CD4-positive, alpha-beta T cell (primary cell): ENCODE measurements around the gene PLXNA2. TPM values are rescaled to one million over a fixed set of nuclear protein-coding genes. Genes with fewer than 3 reads are reported as not detected.

Experiments
- ATAC-seq: fragments of 200-7000 bp; cut with Tn5 transposase; one replicate; pipeline ENCODE4 v1.10.0; 2022; ENCODE audit warnings: mild to moderate bottlenecking; ENCODE audit not compliant: poor library complexity
- CTCF ChIA-PET: fragments of 350-600 bp; sonication (Branson Sonifier 250); formaldehyde crosslinking; loops from one replicate; lab custom pipeline; 2021; ENCODE audit warnings: antibody characterized with exemption, inconsistent platforms; lab: Charles Lee
- POLR2A ChIA-PET: fragments of 350-600 bp; sonication (Branson Sonifier 250); formaldehyde crosslinking; loops from one replicate; lab custom pipeline; 2021; ENCODE audit warnings: antibody characterized with exemption, inconsistent platforms; lab: Charles Lee
- DNase-seq, 14 experiments: peaks; one replicate each; pipeline ENCODE4 v3.0.0-alpha.2; 2013 to 2020; ENCODE audit warnings: mixed read lengths in 2 of 14
- H3K27ac ChIP-seq, 2 donors: one replicate each; pipeline versions ENCODE4 v1.5.1 to v1.7.0; 2013; ENCODE audit warnings: low read length in 2 of 2, low read depth in 1 of 2, mild to moderate bottlenecking in 1 of 2
- H3K27me3 ChIP-seq, 2 experiments: 1 replicate in 1 of 2; 2 replicates in 1 of 2; pipeline versions ENCODE4 v1.6.1 to v1.7.0; 2013; ENCODE audit warnings: low read length in 2 of 2, control low read depth in 1 of 2, mild to moderate bottlenecking in 1 of 2, moderate library complexity in 1 of 2; ENCODE audit not compliant: insufficient read depth in 2 of 2, control insufficient read depth in 1 of 2
- H3K36me3 ChIP-seq: one replicate; pipeline ENCODE4 v1.6.1; 2013; ENCODE audit warnings: low read length, control low read depth; ENCODE audit not compliant: insufficient read depth
- H3K4me1 ChIP-seq: one replicate; pipeline ENCODE4 v1.6.1; 2013; ENCODE audit warnings: low read length, control low read depth; ENCODE audit not compliant: insufficient read depth
- H3K4me3 ChIP-seq: one replicate; pipeline ENCODE4 v1.5.1; 2013; ENCODE audit warnings: mild to moderate bottlenecking, low read length, moderate library complexity
- H3K9me3 ChIP-seq, 2 experiments: 1 replicate in 1 of 2; 2 replicates in 1 of 2; pipeline versions ENCODE4 v1.6.1 to v1.7.0; 2013; ENCODE audit warnings: low read length in 2 of 2, mild to moderate bottlenecking in 2 of 2, control low read depth in 1 of 2, moderate library complexity in 1 of 2; ENCODE audit not compliant: control insufficient read depth in 1 of 2, insufficient read depth in 1 of 2
- H3K27ac Mint-ChIP-seq: one replicate; pipeline ENCODE4 v1.8.0; 2020; ENCODE audit warnings: mixed read lengths
- H3K27me3 Mint-ChIP-seq: one replicate; pipeline ENCODE4 v1.8.0; 2021; ENCODE audit warnings: mixed read lengths
- H3K36me3 Mint-ChIP-seq: one replicate; pipeline ENCODE4 v1.8.0; 2021; ENCODE audit warnings: low read depth, mixed read lengths
- H3K4me1 Mint-ChIP-seq: one replicate; pipeline ENCODE4 v1.8.0; 2021; ENCODE audit warnings: low read depth, mixed read lengths
- H3K4me3 Mint-ChIP-seq: one replicate; pipeline ENCODE4 v1.8.0; 2020; ENCODE audit warnings: mild to moderate bottlenecking, mixed read lengths
- H3K9me3 Mint-ChIP-seq: one replicate; pipeline ENCODE4 v1.8.0; 2020; ENCODE audit warnings: mixed read lengths
- intact Hi-C, 2 experiments: fragments of 100-400 bp; cut with DNase I in 1 of 2; cut with micrococcal nuclease in 1 of 2; formaldehyde crosslinking; loops; one replicate each; pipeline versions ENCODE4 v1.15.1 to v1.9.0; 2023 to 2025; cut with DNase I, micrococcal nuclease
- total RNA-seq, 174 experiments: library from RNA in 2 of 174; stranded (reverse) in 2 of 174; gene quantifications; one replicate each; pipeline ENCODE4 v1.2.3 and lab custom pipeline; 2021 to 2026
- TF ChIP-seq, protein P1 (sequence below): fragments of 200-600 bp; IDR thresholded peaks from one replicate; pipeline ENCODE4 v1.8.0; 2022; ENCODE audit warnings: antibody characterized with exemption, mild to moderate bottlenecking

PLXNA2 gene
- total RNA-seq, 2 experiments from 2014 or later, result 0.75 to 0.77 TPM

DNA sequence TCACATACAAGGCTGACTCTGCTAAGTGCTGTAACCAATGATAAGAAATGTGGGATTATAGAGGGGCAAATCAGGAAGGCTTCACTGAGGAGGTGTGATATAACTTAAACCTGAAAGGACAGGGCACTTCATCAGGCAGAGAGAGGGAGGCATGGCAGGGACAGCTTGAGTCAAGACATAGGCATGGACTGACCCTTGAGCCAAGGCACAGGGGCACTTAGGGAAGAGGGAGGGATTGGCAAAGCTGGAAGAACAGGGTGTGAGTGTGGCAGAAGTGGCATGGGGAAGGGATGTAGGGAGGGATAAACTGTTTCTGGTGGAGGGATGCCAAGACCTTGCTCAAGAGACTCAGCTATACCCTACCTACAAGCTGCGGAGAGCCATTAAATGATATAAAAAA is 81.3 kb downstream of the PLXNA2 start:
- no peak overlapping the region for H3K27ac ChIP-seq

DNA sequence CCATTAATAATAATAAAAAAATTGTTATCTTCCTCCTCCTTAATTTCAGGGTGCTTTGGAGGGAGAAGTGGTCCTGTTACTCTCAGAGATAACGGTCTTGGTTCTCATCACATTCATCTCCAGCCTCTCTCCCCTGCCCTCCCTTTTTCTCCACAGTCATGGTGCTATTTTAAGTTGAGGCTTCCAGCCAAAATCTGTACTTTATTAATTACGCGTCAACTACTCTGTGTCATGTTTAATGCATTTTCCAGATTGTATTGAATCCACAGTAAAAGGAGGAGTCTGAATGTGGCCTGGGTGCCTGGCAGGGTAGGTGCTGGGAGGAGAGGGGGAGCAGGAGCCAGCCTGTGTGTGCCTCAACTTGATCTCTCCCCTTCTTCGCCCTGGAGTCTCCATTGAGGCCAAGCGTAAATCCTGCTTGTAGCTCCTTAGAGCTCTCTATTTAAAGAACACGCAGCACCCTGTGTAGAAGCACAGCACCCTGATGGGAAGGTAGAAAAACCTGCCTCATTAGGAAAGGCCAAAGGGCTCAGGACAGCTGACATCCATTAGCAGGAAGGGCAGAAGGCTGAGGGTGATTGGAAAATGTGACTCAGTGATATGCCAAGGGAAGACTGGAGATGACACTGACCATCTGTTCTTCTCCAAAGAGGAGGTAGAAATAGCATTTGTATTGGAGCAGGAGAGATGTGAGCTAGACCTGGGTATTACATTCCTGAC is 82.4 kb downstream of the PLXNA2 start:
- CTCF ChIA-PET, result interaction anchor here (0.7 kb wide), 1 partner anchor 140 kb away, joined by 3 read pairs; no protein-coding TSS in a partner anchor
- H3K9me3 Mint-ChIP-seq, result no peaks in the 10 kb centered on the region
- H3K4me3 ChIP-seq, result no peak overlapping the region
- no peaks in the 10 kb centered on the region for H3K9me3 ChIP-seq
- intact Hi-C loops, result no loop called here
- H3K4me1 ChIP-seq, result no peaks in the 10 kb centered on the region
- no peaks in the 10 kb centered on the region for H3K36me3 ChIP-seq
- H3K4me3 Mint-ChIP-seq, result no peak overlapping the region
- H3K27me3 Mint-ChIP-seq, result peaks cover 44% of the 10 kb centered on the region
- peaks cover 6 to 8% of the 10 kb centered on the region in 2 experiments for H3K27me3 ChIP-seq
- H3K27ac Mint-ChIP-seq, result no peak overlapping the region
- H3K36me3 Mint-ChIP-seq, result no peaks in the 10 kb centered on the region
- no peak for DNase-seq
- TF ChIP-seq, protein P1, sequence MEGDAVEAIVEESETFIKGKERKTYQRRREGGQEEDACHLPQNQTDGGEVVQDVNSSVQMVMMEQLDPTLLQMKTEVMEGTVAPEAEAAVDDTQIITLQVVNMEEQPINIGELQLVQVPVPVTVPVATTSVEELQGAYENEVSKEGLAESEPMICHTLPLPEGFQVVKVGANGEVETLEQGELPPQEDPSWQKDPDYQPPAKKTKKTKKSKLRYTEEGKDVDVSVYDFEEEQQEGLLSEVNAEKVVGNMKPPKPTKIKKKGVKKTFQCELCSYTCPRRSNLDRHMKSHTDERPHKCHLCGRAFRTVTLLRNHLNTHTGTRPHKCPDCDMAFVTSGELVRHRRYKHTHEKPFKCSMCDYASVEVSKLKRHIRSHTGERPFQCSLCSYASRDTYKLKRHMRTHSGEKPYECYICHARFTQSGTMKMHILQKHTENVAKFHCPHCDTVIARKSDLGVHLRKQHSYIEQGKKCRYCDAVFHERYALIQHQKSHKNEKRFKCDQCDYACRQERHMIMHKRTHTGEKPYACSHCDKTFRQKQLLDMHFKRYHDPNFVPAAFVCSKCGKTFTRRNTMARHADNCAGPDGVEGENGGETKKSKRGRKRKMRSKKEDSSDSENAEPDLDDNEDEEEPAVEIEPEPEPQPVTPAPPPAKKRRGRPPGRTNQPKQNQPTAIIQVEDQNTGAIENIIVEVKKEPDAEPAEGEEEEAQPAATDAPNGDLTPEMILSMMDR, result no peak
- H3K27ac ChIP-seq, result no peak overlapping the region
- no peaks in the 10 kb centered on the region for H3K4me1 Mint-ChIP-seq
- POLR2A ChIA-PET, result no interaction called here
- ATAC-seq, result no peak

More for the DNA sequence above, 81.3 kb downstream of the PLXNA2 start:
- Histone ChIP-seq H3K9me3 (no peaks in the 10 kb centered on the region), H3K36me3 (no peaks in the 10 kb centered on the region), H3K4me1 (no peaks in the 10 kb centered on the region), H3K4me3 (no peak overlapping the region), H3K27me3 (peaks cover 6 to 10% of the 10 kb centered on the region in 2 experiments)
- Mint-ChIP-seq H3K9me3 (no peaks in the 10 kb centered on the region), H3K4me1 (no peaks in the 10 kb centered on the region), H3K36me3 (no peaks in the 10 kb centered on the region), H3K27ac (no peak overlapping the region), H3K4me3 (no peak overlapping the region), H3K27me3 (peaks cover 44% of the 10 kb centered on the region)
- ATAC-seq (no peak), DNase-seq (no peak)
- ChIA-PET CTCF (no interaction called here), POLR2A (no interaction called here)
- intact Hi-C loops, result no loop called here
- TF ChIP-seq, protein P1, result no peak

DNA sequence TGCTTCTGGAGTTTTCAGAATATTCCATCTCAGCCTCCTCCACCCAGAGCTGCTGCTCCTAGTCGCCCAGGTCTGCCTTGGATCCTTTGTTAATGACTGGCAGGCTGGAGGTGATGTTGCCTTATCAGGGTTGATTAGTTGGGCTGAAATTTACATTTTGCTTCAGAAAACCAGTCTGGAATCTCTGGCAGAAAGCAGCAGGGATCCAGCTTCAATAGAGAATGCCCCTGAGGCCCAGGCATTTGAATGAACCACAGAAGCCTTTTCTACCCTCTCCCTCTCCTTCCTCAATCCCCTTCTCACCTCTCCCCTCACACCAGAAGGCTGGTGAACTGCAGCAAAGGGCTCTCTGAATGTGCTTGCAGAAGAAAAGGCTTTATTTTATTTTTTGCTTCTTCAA is 83.2 kb downstream of the PLXNA2 start:
- DNase-seq, result no peak
- POLR2A ChIA-PET, result no interaction called here

More for the DNA sequence above, 83.2 kb downstream of the PLXNA2 start:
- no peak overlapping the region for H3K4me3 ChIP-seq
- H3K36me3 ChIP-seq, result no peaks in the 10 kb centered on the region
- H3K27me3 ChIP-seq, result peaks cover 6 to 8% of the 10 kb centered on the region in 2 experiments
- TF ChIP-seq, protein P1, result no peak
- H3K9me3 ChIP-seq, result no peaks in the 10 kb centered on the region
- no peak overlapping the region for H3K27ac ChIP-seq
- CTCF ChIA-PET, result no interaction called here
- Mint-ChIP-seq H3K4me3 (no peak overlapping the region), H3K27ac (no peak overlapping the region), H3K27me3 (peaks cover 38% of the 10 kb centered on the region), H3K36me3 (no peaks in the 10 kb centered on the region), H3K4me1 (no peaks in the 10 kb centered on the region), H3K9me3 (no peaks in the 10 kb centered on the region)
- ATAC-seq, result no peak
- no peaks in the 10 kb centered on the region for H3K4me1 ChIP-seq
- intact Hi-C loops, result no loop called here
